CD4-positive, alpha-beta T cell treated with Interferon gamma for 1 hour (primary cell): ENCODE data around the gene CYP26A1.

Experiments used
- DNase-seq: peaks from one replicate; pipeline ENCODE4 v3.0.0-alpha.2; 2020

CYP26A1 gene

GRCh38 chr10:93124580-93125318 lies 51.1 kb downstream of the CYP26A1 start:
- DNase-seq = no peak

DNA sequence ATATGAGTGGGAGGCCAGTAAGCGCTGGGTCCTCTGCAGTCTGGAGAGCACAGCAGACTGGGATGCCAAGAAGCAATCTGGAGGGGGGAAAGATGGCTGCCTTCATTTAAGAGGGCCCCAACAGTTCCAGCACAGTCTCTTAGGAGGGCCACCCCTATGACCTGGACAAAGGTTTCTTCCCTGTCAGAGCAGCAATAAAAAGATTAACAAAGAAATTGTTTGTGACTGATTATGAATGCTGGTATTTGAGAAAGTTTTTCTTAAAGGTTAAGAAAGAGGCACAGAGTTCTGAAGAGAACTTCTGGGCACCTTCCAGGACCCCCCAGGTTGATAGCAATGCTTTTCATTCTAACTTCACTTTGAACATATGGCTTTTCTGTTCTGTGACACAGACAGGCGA lies 52.3 kb downstream of the CYP26A1 start:
- no peak for DNase-seq

GRCh38 chr10:93126483-93127052 lies 52.9 kb downstream of the CYP26A1 start:
- DNase-seq = no peak
